MM.1S (cell line): ENCODE results near the gene SETDB2.

Source experiments
- DNase-seq: peaks from one replicate; pipeline ENCODE4 v3.0.0-alpha.2; 2015
- H2AFZ ChIP-seq: fragments of 300-600 bp; sonication (generic); 2 replicates; pipeline ENCODE4 v1.6.0; 2016; ENCODE audit warnings: antibody characterized with exemption, low read length
- H3F3A ChIP-seq: fragments of 300-600 bp; sonication (generic); 2 replicates; pipeline ENCODE4 v1.6.1; 2016; ENCODE audit warnings: mild to moderate bottlenecking, antibody characterized with exemption, low read length, moderate library complexity, mixed read lengths; ENCODE audit not compliant: insufficient read depth
- H3K27ac ChIP-seq: fragments of 300-600 bp; sonication (generic); 2 replicates; pipeline ENCODE4 v1.5.1; 2016; ENCODE audit warnings: mild to moderate bottlenecking, low read length
- H3K27me3 ChIP-seq: fragments of 300-600 bp; sonication (generic); replicated peaks from 2 replicates; pipeline ENCODE4 v1.6.0; 2016; ENCODE audit warnings: low read length; ENCODE audit not compliant: insufficient read depth
- H3K36me3 ChIP-seq: fragments of 300-600 bp; sonication (generic); replicated peaks from 2 replicates; pipeline ENCODE4 v1.6.1; 2016; ENCODE audit warnings: mild to moderate bottlenecking, low read length, mixed read lengths; ENCODE audit not compliant: insufficient read depth
- H3K4me1 ChIP-seq: fragments of 300-600 bp; sonication (generic); 2 replicates; pipeline ENCODE4 v1.6.1; 2016; ENCODE audit warnings: low read length, mixed read lengths
- H3K4me2 ChIP-seq: fragments of 300-600 bp; sonication (generic); 2 replicates; pipeline ENCODE4 v1.6.0; 2016; ENCODE audit warnings: low read depth, low read length
- H3K4me3 ChIP-seq: fragments of 300-600 bp; sonication (generic); 2 replicates; pipeline ENCODE4 v1.5.1; 2016; ENCODE audit warnings: low read length, mixed read lengths
- H3K79me2 ChIP-seq: fragments of 300-600 bp; sonication (generic); 2 replicates; pipeline ENCODE4 v1.6.1; 2016; ENCODE audit warnings: mixed run types, low read length, mixed read lengths
- H3K9ac ChIP-seq: fragments of 300-600 bp; sonication (generic); 2 replicates; pipeline ENCODE4 v1.6.1; 2016; ENCODE audit warnings: low read length, mixed read lengths
- H3K9me2 ChIP-seq: fragments of 300-600 bp; sonication (generic); replicated peaks from 2 replicates; pipeline ENCODE4 v1.6.1; 2016; ENCODE audit warnings: mild to moderate bottlenecking, low read length, mixed read lengths; ENCODE audit not compliant: insufficient read depth
- H3K9me3 ChIP-seq: fragments of 300-600 bp; sonication (generic); replicated peaks from 2 replicates; pipeline ENCODE4 v1.6.1; 2016; ENCODE audit warnings: mild to moderate bottlenecking, low read length, mixed read lengths; ENCODE audit not compliant: insufficient read depth
- H4K20me1 ChIP-seq: fragments of 300-600 bp; sonication (generic); 2 replicates; pipeline ENCODE4 v1.6.1; 2016; ENCODE audit warnings: mild to moderate bottlenecking, low read length, moderate library complexity, mixed read lengths; ENCODE audit not compliant: insufficient read depth
- CTCF ChIP-seq: fragments of 300-600 bp; sonication (generic); IDR thresholded peaks from 2 replicates; pipeline ENCODE4 v1.5.1; 2016; ENCODE audit warnings: antibody characterized with exemption, low read length, mixed read lengths
- EZH2 ChIP-seq: fragments of 300-600 bp; sonication (generic); optimal IDR thresholded peaks from 2 replicates; pipeline ENCODE3; 2017; ENCODE audit warnings: low read depth, mild to moderate bottlenecking, antibody characterized with exemption, low read length, mixed read lengths
- EZH2phosphoT487 ChIP-seq: fragments of 300-600 bp; sonication (generic); IDR thresholded peaks from 2 replicates; pipeline ENCODE4 v1.6.1; 2018; ENCODE audit warnings: antibody characterized with exemption, low read length

The SETDB2 gene

GRCh38 chr13:49424011-49424560, 20.0 kb upstream of the SETDB2 start:
- H3K9me3 ChIP-seq = no peaks in the 10 kb centered on the region
- no peaks in the 10 kb centered on the region for H3K27me3 ChIP-seq
- no peaks in the 10 kb centered on the region for H3K4me1 ChIP-seq
- TF ChIP-seq EZH2 (no peak), EZH2phosphoT487 (no peak), CTCF (no peak)
- H3K27ac ChIP-seq = no peak overlapping the region
- H3K79me2 ChIP-seq = no peaks in the 10 kb centered on the region
- no peaks in the 10 kb centered on the region for H3K9me2 ChIP-seq
- H3K9ac ChIP-seq = no peak overlapping the region
- no peaks in the 10 kb centered on the region for H3K36me3 ChIP-seq
- H3K4me3 ChIP-seq = no peak overlapping the region
- no peak overlapping the region for H3K4me2 ChIP-seq
- H3F3A ChIP-seq = no peaks in the 10 kb centered on the region
- H4K20me1 ChIP-seq = no peaks in the 10 kb centered on the region
- no peak for DNase-seq
- no peak overlapping the region for H2AFZ ChIP-seq

- no peaks in the 10 kb centered on the region for H3K9me2 ChIP-seq
- no peak for DNase-seq
- H3K9me3 ChIP-seq = no peaks in the 10 kb centered on the region
- TF ChIP-seq EZH2phosphoT487 (no peak), EZH2 (no peak), CTCF (no peak)
- no peaks in the 10 kb centered on the region for H3K4me1 ChIP-seq
- H3K9ac ChIP-seq = no peak overlapping the region
- no peaks in the 10 kb centered on the region for H3K27me3 ChIP-seq
- no peaks in the 10 kb centered on the region for H3K79me2 ChIP-seq
- H4K20me1 ChIP-seq = no peaks in the 10 kb centered on the region
- no peak overlapping the region for H3K4me3 ChIP-seq
- no peaks in the 10 kb centered on the region for H3F3A ChIP-seq
- H3K4me2 ChIP-seq = no peak overlapping the region
- H2AFZ ChIP-seq = no peak overlapping the region
- no peaks in the 10 kb centered on the region for H3K36me3 ChIP-seq
- no peak overlapping the region for H3K27ac ChIP-seq
Measured at GRCh38 chr13:49428041-49428763, 15.9 kb upstream of the SETDB2 start.

GRCh38 chr13:49429121-49429520, 15.0 kb upstream of the SETDB2 start:
- H3K4me2 ChIP-seq = no peak overlapping the region
- no peak overlapping the region for H3K9ac ChIP-seq
- H4K20me1 ChIP-seq = no peaks in the 10 kb centered on the region
- no peaks in the 10 kb centered on the region for H3K9me3 ChIP-seq
- H3F3A ChIP-seq = no peaks in the 10 kb centered on the region
- DNase-seq = no peak
- no peaks in the 10 kb centered on the region for H3K27me3 ChIP-seq
- no peak for TF ChIP-seq EZH2
- no peak for TF ChIP-seq CTCF
- no peak for TF ChIP-seq EZH2phosphoT487
- no peak overlapping the region for H3K27ac ChIP-seq
- H3K4me3 ChIP-seq = no peak overlapping the region
- H3K4me1 ChIP-seq = no peaks in the 10 kb centered on the region
- H3K79me2 ChIP-seq = no peaks in the 10 kb centered on the region
- no peak overlapping the region for H2AFZ ChIP-seq
- no peaks in the 10 kb centered on the region for H3K9me2 ChIP-seq
- H3K36me3 ChIP-seq = no peaks in the 10 kb centered on the region
